BJ (cell line): ENCODE data around the gene TRIAP1. TPM values are rescaled to one million over a fixed set of nuclear protein-coding genes. Genes with fewer than 3 reads are reported as not detected.

ENCODE experiments used
- CTCF ChIA-PET: fragments of 350-600 bp; formaldehyde crosslinking; extraction: SDS; loops from one replicate; lab custom pipeline; 2021; ENCODE audit warnings: antibody characterized with exemption, inconsistent platforms; lab: Yijun Ruan, JAX
- POLR2A ChIA-PET: fragments of 300-600 bp; sonication (Branson Sonifier 250); formaldehyde crosslinking; extraction: SDS; loops from one replicate; lab custom pipeline; 2021; ENCODE audit warnings: antibody characterized with exemption; lab: Charles Lee
- DNase-seq: peaks from one replicate; pipeline ENCODE4 v3.0.0-alpha.2; 2011; ENCODE audit warnings: low read depth
- H3K27me3 ChIP-seq: 2 replicates; pipeline ENCODE4 v1.6.0; 2011; ENCODE audit warnings: low read length; ENCODE audit not compliant: control insufficient read depth, insufficient read depth
- H3K36me3 ChIP-seq: 2 replicates; pipeline ENCODE4 v1.5.1; 2011; ENCODE audit warnings: low read length; ENCODE audit not compliant: control insufficient read depth, insufficient read depth
- H3K4me3 ChIP-seq: 2 replicates; pipeline ENCODE4 v1.5.1; 2011; ENCODE audit warnings: low read depth, mild to moderate bottlenecking, control low read depth, low read length
- polyA plus RNA-seq: library from polyadenylated mRNA; depleted of rRNA; stranded (reverse); fragments of >200 nt; gene quantifications from 2 replicates; pipeline ENCODE4 v1.2.3, GENCODE V29; 2011
- TF ChIP-seq, protein P1 (sequence below): IDR thresholded peaks from 2 replicates; pipeline ENCODE4 v1.5.1; 2011; ENCODE audit warnings: low read depth, mild to moderate bottlenecking, control low read depth, inconsistent platforms, low read length, moderate library complexity; ENCODE audit not compliant: insufficient read depth

The TRIAP1 gene
- polyA plus RNA-seq, 1 experiment, result 24.7 TPM

DNA sequence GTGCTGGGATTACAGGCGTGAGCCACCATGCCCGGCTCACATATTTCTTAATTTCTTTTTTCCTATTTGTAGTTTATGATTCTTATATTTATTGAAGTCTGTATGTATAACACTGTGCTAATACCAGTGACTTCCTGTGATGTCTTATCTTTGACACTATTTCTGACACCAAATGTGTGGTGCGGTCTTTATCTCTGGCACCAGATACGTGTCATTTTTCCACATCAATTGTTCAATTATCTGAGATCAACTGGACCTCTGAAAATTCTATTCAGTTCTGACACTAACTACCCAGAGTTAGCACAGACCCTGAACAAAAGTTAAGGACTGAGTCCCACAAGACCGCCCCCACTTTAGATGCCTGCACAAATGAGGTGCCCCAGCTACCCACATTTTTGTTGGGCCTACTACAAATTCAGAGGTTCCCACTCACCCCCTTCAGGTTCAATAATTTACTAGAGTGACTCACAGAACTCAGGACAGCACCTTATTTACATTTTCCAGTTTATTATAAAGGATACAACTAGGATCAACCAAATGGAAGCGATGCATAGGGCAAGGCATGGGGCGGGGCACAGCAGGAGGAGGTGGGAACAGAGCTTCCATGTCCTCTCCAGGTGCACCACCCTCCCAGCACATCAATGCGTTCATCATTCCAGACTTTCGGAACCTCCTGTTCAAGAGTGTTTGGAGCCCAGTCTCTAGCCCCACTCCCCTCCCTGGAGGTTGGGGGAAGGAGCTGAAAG lies 35.0 kb upstream of the TRIAP1 start:
- Histone ChIP-seq H3K36me3 (0 out of 2 replicates have a peak, but pooled peaks cover 1% of the 10 kb centered on the region), H3K27me3 (no peaks in the 10 kb centered on the region), H3K4me3 (no peak overlapping the region)
- ChIA-PET CTCF (interaction anchor here (1.3 kb wide), 1 partner anchor 11 kb away, joined by 5 read pairs; the partner anchor contains the start of gene SRSF9), POLR2A (interaction anchor here (0.6 kb wide), 1 partner anchor 16 kb away, joined by 6 read pairs; no protein-coding TSS in a partner anchor)
- TF ChIP-seq, protein P1, sequence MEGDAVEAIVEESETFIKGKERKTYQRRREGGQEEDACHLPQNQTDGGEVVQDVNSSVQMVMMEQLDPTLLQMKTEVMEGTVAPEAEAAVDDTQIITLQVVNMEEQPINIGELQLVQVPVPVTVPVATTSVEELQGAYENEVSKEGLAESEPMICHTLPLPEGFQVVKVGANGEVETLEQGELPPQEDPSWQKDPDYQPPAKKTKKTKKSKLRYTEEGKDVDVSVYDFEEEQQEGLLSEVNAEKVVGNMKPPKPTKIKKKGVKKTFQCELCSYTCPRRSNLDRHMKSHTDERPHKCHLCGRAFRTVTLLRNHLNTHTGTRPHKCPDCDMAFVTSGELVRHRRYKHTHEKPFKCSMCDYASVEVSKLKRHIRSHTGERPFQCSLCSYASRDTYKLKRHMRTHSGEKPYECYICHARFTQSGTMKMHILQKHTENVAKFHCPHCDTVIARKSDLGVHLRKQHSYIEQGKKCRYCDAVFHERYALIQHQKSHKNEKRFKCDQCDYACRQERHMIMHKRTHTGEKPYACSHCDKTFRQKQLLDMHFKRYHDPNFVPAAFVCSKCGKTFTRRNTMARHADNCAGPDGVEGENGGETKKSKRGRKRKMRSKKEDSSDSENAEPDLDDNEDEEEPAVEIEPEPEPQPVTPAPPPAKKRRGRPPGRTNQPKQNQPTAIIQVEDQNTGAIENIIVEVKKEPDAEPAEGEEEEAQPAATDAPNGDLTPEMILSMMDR, result no peak
- no peak for DNase-seq

- 0 out of 2 replicates have a peak, but pooled peaks cover 1% of the 10 kb centered on the region for H3K36me3 ChIP-seq
- POLR2A ChIA-PET, result no interaction called here
- CTCF ChIA-PET, result no interaction called here
- no peaks in the 10 kb centered on the region for H3K27me3 ChIP-seq
- no peak for DNase-seq
- no peak overlapping the region for H3K4me3 ChIP-seq
- TF ChIP-seq, protein P1, result no peak
Observed at GRCh38 chr12:120480211-120480610, 34.0 kb upstream of the TRIAP1 start.

- ChIA-PET POLR2A (no interaction called here), CTCF (no interaction called here)
- TF ChIP-seq, protein P1, result no peak
Observed at GRCh38 chr12:120479458-120479857, 33.3 kb upstream of the TRIAP1 start.

DNA sequence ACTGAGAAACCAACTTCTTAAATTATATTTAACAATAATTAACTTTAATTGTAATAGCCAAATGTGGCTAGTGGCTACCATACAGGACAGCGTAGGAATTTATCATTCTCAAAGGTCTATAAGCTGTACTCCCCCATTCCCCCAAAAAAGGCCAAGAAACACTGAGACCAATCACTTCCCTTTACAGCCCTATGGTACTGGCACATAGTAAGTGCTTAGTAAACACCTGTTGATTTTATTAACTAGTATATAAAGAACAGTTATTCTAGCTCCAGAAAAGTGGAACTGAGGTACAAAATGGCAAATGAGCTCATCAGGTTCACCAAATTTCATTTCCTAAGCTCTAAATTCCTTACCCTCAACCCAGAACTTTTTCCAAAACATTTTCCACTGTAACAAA lies 29.5 kb upstream of the TRIAP1 start:
- DNase-seq, result no peak
- no peaks in the 10 kb centered on the region for H3K36me3 ChIP-seq
- CTCF ChIA-PET, result interaction anchor here (0.6 to 2.2 kb wide), 5 partner anchors 9 to 28 kb away, joined by 3 to 6 read pairs (median 3); no protein-coding TSS in a partner anchor
- no peaks in the 10 kb centered on the region for H3K27me3 ChIP-seq
- POLR2A ChIA-PET, result interaction anchor here (0.6 kb wide), 1 partner anchor 275 kb away, joined by 3 read pairs; the partner anchor contains the start of gene RPLP0
- H3K4me3 ChIP-seq, result no peak overlapping the region
- TF ChIP-seq, protein P1, result no peak

More at GRCh38 chr12:120479458-120479857, 33.3 kb upstream of the TRIAP1 start:
- no peak for DNase-seq
- 0 out of 2 replicates have a peak, but pooled peaks cover 1% of the 10 kb centered on the region for H3K36me3 ChIP-seq
- H3K4me3 ChIP-seq, result no peak overlapping the region
- H3K27me3 ChIP-seq, result no peaks in the 10 kb centered on the region

DNA sequence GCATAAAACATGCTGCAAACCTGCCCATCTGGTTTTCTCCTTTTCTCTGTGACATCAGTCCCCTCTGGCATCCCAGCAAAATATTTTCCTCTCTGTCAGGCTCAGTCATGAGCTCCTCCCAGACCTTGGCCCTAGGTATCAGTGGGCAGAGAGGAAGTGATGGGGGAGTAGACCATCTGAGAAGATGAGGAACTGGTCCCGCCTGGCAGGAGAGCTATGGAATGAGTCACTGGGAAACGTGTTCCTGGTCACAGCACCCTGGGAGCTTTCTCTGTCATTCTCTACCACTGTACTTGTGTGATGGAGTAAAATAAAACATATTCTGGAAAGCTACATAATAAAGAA lies 28.4 kb upstream of the TRIAP1 start:
- ChIA-PET POLR2A (interaction anchor here (1.1 kb wide), 1 partner anchor 64 kb away, joined by 4 read pairs; no protein-coding TSS in a partner anchor), CTCF (interaction anchor here (0.7 to 2.2 kb wide), 5 partner anchors 8 to 52 kb away, joined by 3 to 6 read pairs (median 3); no protein-coding TSS in a partner anchor)
- peak; percentile 26 for DNase-seq
- no peaks in the 10 kb centered on the region for H3K36me3 ChIP-seq
- TF ChIP-seq, protein P1, result no peak
- H3K4me3 ChIP-seq, result no peak overlapping the region
- no peaks in the 10 kb centered on the region for H3K27me3 ChIP-seq
